Measurements from ENCODE around the gene FAP. TPM values are rescaled to one million over a fixed set of nuclear protein-coding genes. Genes with fewer than 3 reads are reported as not detected.

The FAP gene
- total RNA-seq, 1 experiment from 2014 or later, result 0.23 TPM

DNA sequence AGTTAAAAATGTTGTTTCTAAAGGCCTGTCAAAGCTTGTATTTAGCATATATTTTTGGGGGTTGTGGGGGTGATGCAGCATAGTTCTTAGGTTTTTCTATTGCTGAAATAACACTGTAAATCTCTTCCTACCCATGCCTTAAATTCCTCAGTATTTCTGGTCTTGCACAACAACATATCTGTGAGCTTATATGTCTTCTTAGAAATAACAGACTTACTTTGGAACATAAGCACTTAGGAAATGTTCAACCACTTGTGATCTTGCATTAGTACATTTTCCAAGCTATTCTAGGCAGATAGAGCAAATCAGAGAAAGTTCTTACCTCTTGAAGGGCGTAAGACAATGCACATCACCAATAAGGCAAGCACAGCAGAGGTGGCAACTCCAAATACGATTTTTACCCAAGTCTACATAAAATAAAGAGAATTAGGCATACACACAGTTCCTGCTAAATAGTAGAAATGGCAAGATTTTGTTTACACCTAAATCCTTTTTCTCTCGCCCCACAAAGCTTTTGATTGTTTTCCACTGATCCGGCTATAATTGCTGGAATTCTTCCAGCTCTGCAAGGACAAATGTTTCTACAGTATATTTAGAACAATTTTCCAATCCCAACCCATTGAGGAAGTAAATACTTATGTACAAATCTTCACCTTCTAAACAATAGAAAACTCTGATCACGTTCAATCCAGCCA lies 512 bp downstream of the FAP start:
- no peak for DNase-seq (ENCODE audit: low read depth)

DNA sequence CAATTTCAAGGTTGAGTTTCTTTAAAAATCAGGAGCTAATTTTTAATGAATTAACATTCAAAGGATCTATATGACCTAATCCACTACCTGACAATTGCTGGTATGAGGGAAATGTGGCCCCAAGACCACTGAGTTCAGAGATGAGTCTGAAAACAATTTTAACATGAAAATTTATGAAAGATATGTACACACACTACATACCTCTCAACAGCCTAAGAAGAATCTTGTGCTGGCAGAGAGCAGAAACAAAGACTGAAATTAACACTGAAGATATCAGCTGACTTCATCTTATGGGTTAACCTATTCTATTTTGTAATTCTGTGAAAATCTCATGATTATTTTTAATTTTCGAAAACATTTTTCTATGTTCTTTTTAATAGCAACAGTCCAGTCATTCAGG lies 1.7 kb downstream of the FAP start:
- no peak for DNase-seq (ENCODE audit: low read depth)

DNA sequence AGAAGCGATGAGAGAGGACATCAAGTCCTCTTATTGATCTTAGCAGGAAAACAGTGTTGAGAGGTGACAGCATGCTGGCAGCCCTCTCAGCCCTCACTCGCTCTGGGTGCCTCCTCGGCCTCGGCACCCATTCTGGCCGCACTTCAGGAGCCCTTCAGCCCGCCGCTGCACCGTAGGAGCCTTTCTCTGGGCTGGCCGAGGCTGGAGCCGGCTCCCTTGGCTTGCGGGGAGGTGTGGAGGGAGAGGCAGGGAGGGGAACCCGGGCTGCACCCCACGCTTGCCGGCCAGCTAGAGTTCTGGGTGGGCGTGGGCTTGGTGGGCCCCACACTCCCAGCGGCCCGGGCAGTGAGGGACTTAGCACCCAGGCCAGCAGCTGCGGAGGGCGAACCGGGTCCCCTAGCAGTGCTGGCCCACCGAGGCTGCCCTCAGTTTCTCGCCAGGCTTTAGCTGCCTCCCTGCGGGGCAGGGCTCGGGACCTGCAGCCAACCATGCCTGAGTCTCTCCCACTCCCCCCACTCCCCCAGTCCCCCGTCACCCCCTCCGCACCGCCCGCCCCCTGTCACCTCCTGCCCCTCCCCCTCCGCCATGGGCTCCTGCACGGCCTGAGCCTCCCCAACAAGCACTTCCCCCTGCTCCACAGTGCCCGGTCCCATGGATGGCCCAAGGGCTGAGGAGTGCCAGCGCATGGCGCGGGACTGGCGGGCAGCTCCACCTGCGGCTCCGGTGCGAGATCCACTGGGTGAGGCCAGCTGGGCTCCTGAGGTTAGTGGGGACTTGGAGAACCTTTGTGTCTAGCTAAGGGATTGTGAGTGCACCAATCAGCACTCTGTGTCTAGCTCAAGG lies 8.4 kb downstream of the FAP start:
- DNase-seq (ENCODE audit: low read depth), result no peak

DNA sequence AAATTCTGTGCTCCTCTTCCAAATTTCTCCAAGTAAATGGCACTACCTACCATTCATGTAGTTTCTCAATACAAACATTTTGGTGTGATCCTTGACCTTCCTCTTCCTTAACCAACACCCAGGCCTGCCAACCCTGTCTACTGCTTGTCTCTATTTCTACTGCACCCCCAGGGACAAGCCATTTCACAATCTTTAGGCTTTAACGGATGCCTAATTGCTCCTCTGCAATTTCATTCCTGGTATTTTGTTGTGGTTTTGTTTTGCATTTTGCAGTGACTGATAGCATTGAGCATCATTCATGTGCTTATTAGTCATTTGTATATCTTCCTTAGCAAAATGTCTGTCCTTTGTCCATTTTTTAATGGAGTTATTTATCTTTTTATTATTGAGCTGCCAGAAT lies 10.0 kb downstream of the FAP start:
- DNase-seq (ENCODE audit: low read depth), result peak; percentile 28

DNA sequence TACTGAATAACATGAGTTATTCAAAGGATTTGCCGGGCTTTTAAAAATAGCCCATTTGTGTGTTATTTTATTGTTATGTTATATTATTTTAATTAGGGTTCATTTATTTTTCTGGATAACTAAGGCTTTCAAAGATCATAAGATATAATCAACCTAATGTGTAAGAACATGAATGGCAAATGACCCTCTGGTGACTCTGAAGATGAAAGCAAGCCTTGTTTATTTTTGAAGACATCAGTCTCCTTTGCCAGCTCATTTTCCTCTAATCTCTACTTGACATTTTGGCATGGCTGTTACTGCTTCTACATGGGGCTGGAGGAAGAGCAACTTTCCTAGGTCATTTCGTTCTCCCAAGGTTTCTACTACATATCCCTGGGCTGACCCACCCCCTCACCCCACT lies 10.6 kb downstream of the FAP start:
- no peak for DNase-seq (ENCODE audit: low read depth)

DNA sequence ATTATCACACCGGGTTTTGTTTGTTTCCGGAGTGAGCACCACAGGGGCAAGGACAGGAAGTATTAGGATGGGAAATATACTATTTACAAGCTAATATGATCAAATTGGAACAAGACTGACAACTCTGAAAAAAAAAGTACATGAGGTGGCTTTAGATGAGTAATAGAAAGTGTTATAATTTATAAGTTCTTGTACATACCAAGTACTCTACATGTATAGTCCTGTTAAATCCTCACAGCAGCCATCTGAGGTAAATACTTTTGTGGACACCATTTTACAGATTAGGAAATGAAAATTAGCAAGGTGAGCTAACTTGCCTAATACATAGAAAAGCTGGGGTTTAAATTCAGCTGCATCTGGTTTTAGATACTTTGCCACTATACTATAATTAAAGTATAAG lies 11.2 kb downstream of the FAP start:
- DNase-seq (ENCODE audit: low read depth), result no peak

DNA sequence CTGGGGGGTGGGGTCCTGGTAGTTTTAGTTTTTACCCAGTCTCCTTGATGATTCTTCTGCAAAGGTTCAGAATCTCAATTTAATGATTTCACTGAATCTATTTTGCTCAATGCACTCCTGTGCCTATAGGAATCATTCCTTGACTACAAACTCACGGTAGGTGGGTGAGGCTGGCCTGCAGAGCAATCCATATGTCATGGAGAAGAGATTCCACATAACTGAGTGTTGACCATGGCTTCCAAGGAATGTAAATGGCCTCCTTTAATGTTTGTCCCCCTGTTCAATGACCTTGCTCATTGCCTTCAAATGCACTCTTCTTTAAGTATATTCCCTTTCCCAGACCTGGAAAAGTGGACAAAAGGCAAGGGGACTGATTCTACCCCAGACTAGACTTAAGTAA lies 12.5 kb downstream of the FAP start:
- no peak for DNase-seq (ENCODE audit: low read depth)

DNA sequence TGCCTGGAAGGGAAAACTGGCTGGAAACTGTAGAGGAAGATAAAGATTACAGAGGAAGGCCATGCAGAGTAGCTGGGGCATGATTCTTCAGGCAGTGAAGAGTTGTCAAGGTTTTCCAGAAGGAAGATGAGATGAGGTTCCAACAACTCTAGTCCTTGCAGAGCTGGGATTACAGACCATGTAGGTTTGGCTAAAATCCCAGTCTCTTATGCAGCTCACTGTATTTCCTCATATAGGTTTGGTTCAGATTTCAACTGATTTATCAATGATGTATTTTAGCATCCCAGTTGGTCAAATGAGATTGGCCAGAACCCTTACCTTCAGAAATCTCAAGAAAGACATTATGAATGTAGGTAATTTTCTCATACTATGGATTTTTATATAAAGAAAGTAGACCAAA lies 16.4 kb downstream of the FAP start:
- no peak for DNase-seq (ENCODE audit: low read depth)

DNA sequence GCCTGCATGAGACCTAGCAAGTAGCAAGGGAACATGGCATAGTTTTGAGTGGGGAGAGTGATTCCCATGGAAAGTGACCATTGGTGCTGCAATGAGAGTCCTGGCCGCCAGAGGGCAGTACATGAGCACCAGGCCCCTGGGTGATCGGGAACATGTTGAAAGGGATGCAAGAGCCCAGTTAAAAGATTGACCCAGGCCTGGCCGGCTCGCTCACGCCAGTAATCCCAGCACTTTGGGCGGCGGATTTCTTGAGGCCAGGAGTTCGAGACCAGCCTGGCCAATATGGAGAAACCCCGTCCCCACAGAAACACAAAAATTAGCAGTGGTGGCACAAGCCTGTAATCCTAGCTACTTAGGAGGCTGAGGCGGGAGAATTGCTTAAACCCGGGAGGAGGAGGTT lies 22.2 kb downstream of the FAP start:
- peak; percentile 67 for DNase-seq (ENCODE audit: low read depth)

DNA sequence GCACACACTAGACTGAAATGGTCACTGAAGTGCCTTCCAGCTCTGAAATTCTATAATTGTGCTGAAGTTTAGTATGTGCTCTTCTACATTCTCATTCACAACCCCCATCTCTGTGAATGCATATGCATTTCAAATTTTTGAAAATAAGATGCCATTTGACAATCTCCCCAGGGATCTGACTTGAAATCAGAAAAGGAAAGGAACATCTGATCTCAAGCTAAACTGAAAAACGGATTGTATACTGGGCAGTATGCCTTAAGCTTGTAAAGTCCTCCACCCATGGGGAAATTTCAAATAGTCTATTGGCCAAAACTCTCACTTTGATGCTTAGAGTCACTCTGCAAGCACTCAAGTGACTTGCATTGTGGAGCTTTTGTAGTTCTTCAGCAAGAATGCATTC lies 22.9 kb downstream of the FAP start:
- DNase-seq (ENCODE audit: low read depth), result no peak

DNA sequence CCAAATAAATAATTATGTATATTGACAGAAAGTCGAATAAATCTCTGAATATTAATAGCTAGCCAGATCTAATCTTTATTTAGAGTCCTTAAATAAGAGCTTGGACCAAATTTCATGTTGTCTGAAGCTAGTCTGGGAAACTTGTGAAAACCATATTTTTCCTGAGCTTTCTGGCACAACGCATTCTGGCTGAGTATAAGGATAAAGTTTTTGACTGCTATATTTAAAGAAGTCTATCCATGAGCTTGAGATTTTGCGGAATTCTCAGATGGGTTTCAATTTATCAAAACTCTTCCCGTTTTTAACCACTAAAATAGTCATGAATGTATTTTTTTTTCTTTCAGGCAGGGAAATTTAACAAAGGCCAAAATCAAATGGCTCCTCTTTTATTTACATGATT lies 23.8 kb downstream of the FAP start:
- no peak for DNase-seq (ENCODE audit: low read depth)

DNA sequence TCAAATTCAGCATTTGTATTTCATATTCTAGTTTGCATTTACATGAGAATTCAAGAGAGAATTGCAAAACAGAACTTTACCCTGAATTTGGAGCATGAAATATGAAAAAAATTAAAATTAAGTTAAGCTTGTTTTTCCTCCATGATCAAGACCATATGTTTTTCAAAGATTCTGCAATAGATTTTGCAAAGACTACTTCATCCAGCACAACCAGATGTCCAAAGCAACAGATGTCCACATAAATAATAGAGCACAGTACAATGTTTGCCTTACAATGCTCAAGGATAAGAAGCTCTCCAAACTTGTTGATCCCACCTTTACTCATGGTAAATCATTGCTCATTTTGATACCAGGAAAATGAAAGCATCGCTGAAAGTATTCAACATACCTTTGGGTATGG lies 25.6 kb downstream of the FAP start:
- no peak for DNase-seq (ENCODE audit: low read depth)

DNA sequence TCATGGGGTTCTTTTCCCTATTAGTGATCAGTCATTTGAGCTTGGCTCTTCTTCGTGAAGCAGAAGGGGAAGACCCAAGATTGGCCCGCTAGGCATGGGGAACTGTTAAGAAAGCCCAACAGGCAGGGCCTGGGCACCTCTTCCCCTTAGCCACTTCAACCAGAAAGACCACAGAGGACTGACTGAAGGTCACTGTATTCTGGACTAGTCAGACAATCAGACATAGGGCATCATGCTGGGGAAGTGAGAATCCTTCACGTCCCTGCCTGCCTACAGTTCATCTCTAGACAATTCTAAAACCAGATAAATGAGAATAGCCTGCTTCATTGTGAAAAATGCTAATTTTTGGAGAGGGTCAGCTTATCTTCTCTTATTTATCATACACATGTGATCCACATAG lies 28.1 kb downstream of the FAP start:
- DNase-seq (ENCODE audit: low read depth), result no peak

DNA sequence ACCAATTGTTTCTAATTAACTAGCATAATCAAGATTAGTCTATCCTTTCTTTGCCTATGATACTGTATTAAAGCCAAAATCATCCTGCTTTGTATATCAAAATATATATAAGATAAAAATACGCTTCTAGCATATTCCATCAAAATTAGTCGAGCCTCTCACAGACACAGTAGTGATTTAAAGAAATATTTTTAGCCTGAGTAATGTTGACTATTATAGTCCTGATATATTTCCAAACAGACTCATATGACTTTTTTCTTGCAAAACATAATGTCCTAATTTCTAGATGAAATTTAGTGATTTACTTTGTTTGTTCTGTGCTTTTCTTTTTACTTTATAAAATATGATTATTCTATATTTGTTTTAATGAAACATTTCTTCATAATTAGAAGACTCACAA lies 30.9 kb downstream of the FAP start:
- no peak for DNase-seq (ENCODE audit: low read depth)

DNA sequence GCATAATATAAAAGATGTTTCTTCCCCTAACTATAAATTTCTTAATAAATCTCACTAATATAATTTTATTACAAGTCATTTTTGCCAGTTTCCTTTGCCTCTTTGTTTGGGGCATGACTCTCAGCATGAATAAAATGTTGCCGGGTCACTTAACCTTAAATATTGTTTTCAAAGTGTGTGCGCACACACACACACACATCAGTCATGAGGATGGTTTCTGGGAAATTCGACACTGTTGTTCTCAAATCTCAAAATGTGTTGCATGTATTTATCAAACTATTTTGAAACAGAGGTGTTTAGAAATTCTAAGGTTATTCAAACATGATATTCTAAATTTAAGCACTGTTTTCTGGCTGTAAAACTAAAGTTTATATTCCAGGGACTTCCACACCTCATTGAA lies 31.5 kb downstream of the FAP start:
- DNase-seq (ENCODE audit: low read depth), result no peak

DNA sequence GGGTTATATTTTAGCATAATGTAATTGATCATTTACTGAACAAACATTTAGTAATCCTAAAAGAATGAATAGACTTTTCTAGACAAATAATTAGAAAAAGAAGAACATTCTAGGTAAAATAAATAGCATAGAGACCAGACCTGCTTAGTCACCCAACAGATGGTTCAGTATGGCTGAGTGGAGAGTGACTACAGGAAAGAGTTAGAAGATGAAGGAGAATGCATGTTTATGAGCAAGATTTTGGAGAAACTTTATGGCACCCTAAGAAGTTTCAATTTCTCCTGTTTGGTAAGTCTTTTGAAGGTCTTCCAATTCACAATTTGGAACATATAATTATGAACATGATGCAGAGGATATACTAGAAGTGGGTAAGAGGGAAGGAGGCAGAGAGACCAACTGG lies 32.9 kb downstream of the FAP start:
- DNase-seq (ENCODE audit: low read depth), result no peak

DNA sequence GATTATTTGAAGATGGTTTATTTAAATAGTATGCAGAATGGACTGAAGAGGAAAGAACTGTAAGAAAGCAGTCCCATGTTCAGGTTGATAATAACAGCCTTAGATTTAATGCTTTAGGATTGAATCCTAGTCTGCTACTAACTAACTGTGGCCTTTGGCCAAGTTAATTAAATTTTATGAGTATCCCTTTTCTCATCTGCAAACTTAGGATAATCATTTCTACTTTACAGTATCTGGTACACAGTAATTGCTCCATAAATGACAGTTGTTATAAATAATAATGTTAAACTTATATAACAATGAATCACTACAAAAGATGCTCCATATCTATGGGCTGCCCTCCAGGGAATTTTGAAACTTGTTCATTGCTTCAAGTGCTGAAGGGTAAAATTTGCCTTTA lies 41.0 kb downstream of the FAP start:
- DNase-seq (ENCODE audit: low read depth), result no peak

DNA sequence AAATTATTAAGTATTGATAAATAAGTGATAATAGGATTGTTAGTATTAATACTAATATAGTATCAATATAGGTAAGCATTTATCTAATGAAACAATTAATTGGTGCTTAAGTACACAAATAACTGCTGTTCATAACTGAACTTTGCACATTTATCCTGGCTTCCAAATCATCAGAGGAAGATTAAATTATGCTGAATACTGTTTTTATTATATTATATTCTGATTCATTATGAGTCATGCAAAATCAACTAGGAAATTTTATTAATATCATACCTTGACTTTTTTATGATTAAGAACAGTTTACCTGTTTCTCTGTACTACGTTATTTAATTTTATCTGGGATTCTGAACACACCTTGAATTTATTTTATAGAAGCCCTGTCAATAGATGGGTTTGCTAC lies 42.6 kb downstream of the FAP start:
- DNase-seq (ENCODE audit: low read depth), result no peak

DNA sequence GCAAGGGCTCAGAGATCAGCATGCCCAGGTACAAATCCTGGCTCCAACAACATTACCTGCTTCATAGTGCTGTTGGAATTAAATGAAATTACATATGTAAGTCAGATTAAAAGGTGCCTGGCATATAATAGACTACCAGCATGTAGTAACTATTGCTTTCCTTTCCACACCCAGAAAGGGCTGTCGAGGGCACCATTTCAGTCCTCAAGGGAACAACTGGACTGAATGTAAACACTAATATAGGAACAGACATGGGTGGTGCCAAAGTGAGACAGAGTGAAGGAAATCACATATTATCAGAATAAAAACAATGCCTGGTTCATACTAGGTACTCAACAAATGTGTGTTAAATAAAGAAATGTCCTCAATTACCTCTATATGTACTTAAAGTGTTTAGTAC lies 43.3 kb downstream of the FAP start:
- DNase-seq (ENCODE audit: low read depth), result no peak

DNA sequence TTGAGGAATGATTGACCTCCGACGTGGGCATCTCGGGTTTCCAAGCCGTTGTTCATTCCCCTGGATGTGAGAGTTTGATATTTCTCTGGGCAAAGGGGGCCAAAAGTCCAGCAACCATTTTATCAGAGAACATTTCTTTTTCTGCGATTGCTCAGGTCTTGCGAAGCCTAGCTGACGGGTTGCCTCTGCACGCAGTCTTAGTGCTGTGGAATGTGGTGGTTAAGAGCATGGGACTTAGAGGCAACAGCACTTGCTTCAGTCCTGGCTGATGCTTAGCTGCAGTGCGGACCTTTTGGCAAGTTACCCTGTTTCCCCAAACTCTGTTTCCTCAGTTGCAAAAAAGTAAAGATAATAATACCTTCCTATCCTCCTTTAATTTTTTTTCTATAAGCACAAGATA lies 45.0 kb downstream of the FAP start:
- no peak for DNase-seq (ENCODE audit: low read depth)

DNA sequence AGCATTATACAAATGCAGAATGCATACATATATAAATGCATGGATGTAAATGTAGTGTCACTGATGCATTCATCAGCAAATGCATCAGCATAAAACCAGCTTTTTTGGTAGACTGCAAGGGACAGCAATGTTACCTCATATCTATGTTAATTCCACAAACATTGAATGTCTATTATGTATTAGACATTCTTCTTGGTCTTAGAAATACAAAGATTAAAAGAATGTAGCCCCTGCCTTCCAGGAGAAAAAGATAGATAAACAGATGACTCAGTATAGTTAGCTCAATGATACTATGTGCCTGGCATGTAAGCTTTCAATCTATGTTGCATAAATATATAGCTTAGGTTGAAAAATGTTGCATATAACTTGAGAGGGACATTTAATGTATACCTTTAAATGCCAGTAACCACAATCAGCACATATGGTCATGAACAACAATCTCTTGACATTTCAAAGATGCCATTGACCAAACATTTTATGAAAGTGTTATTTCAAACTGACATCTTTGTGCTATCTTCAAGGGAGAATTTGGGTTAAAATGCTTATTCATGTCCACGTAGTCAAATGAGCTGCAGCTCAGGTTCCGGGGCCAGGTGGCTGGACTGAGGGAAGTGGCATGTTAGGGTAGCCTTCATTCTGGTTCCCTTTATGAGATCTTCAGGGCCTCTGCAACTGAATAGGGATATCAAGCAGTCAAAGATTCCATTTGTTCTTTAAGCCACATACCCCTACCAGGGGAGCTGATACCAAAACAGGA lies 46.0 kb downstream of the FAP start:
- DNase-seq (ENCODE audit: low read depth), result no peak

DNA sequence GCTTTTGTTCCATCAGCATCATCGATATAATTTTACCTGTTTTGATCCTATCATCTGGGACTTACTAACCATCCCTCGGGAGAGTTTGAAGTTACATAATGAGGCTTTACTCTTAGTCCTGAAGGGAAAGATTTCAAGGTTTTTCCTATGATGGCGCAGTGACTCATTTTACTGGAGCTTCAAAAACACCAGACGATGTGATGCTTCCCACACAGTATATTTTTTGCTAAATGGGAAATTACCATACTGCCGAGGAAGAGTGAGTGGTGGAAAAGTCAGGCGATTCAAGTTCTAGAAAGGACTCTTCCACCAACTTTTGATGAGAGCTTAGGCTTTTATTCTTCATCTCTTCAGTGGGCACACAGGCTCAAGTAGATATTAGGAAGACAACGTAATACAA lies 46.6 kb downstream of the FAP start:
- peak; percentile 71 for DNase-seq (ENCODE audit: low read depth)
